Spleen (tissue), 7 donors: ENCODE results near the gene NR2F1-AS1.

Source experiments
- POLR2A ChIP-seq, 3 donors: fragments of 450-650 bp; IDR thresholded peaks; one replicate each; pipeline ENCODE4 v1.5.1; 2017; ENCODE audit warnings: antibody characterized with exemption in 3 of 3, mild to moderate bottlenecking in 1 of 3
- TF ChIP-seq, protein P1 (sequence below), 11 experiments: fragments of 200-600 bp in 7 of 11; fragments of 450-650 bp in 4 of 11; sonication (generic) in 4 of 11; IDR thresholded peaks in 8 of 11; conservative IDR thresholded peaks in 3 of 11; 1 replicate in 7 of 11; 2 replicates in 4 of 11; pipeline versions ENCODE4 v1.4.0 to v1.8.0; 2016 to 2021; ENCODE audit warnings: antibody characterized with exemption in 11 of 11, inconsistent platforms in 4 of 11, mild to moderate bottlenecking in 1 of 11
- donor health status: DM: no; HTN: no; CAD: no; lungs with moderate emphysema.
- donor health status: DM: no; HTN: no; CAD: no.
- donor health status: DM: no; HTN: no; CAD: no.

DNA sequence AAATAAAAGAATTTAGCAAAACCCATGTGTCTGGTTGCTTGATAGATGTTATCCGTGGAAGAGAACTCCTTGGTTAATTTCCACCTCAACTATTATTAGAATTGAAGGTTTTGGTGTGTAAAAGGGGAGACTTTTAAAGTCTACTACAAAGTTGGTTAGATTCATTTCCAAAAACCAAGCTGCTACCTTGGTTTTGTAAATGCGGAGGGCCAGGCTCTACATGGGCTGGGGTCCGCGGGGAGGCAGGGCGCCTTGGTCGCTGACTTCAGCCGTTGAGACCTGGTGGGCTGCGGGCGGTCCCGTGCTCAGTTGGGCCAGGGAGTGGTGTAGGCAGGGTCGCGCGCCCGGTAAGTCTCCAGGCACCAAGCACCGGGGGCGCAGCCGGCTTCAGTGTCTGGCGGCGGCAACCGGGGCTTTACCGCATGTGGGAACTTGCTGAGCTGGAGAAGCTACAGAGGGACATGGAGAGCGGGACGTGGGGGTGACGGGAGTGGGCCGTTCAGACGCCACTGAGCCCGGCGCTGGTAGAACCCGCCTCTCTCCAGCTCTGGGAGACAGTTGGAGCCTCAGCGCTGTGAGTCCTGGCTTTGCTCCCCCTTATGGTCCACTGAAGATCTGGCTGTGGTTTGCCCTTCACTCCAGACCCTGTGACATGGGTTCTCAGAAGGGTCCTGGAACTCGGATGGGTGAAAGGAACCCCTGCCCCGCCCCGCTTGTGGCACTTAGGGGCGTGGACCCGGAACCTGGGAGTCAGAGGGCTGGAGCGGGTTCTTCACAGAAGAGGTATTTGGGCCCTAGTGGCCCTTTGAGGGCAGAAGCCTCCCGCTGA, 13.8 kb upstream of the NR2F1-AS1 start:
- TF ChIP-seq, protein P1, sequence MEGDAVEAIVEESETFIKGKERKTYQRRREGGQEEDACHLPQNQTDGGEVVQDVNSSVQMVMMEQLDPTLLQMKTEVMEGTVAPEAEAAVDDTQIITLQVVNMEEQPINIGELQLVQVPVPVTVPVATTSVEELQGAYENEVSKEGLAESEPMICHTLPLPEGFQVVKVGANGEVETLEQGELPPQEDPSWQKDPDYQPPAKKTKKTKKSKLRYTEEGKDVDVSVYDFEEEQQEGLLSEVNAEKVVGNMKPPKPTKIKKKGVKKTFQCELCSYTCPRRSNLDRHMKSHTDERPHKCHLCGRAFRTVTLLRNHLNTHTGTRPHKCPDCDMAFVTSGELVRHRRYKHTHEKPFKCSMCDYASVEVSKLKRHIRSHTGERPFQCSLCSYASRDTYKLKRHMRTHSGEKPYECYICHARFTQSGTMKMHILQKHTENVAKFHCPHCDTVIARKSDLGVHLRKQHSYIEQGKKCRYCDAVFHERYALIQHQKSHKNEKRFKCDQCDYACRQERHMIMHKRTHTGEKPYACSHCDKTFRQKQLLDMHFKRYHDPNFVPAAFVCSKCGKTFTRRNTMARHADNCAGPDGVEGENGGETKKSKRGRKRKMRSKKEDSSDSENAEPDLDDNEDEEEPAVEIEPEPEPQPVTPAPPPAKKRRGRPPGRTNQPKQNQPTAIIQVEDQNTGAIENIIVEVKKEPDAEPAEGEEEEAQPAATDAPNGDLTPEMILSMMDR (IDR thresholded peaks at IDR 0.05 in 8 of 11, conservative IDR thresholded peaks at IDR 0.05 in 3 of 11): no peak
- no peak for TF ChIP-seq POLR2A (IDR thresholded peaks at IDR 0.05)
